Fibroblast of the aortic adventitia (primary cell): ENCODE data around the gene CEBPA. TPM values are rescaled to one million over a fixed set of nuclear protein-coding genes. Genes with fewer than 3 reads are reported as not detected.
A peak's percentile ranks its signal among the peaks of the same experiment; 100 is the strongest.

Experiments
- DNase-seq: peaks from one replicate; pipeline ENCODE4 v3.0.0-alpha.2; 2010; ENCODE audit warnings: low read depth
- H3K4me3 ChIP-seq: 2 replicates; pipeline ENCODE4 v1.5.1; 2011; ENCODE audit warnings: low read depth, mild to moderate bottlenecking, control low read depth, low read length, moderate library complexity
- CTCF ChIP-seq: IDR thresholded peaks from 2 replicates; pipeline ENCODE4 v1.5.1; 2011; ENCODE audit warnings: mild to moderate bottlenecking, low read length, control low read depth, inconsistent platforms; ENCODE audit not compliant: insufficient read depth
- total RNA-seq: library from RNA; depleted of rRNA; stranded (reverse); fragments of >200 nt; gene quantifications from 2 replicates; pipeline ENCODE4 v1.2.3, GENCODE V29; 2012; ENCODE audit warnings: low replicate concordance

Gene CEBPA
- total RNA-seq, result 0.18 TPM in 1 of 2 replicates, not detected in the other

DNA sequence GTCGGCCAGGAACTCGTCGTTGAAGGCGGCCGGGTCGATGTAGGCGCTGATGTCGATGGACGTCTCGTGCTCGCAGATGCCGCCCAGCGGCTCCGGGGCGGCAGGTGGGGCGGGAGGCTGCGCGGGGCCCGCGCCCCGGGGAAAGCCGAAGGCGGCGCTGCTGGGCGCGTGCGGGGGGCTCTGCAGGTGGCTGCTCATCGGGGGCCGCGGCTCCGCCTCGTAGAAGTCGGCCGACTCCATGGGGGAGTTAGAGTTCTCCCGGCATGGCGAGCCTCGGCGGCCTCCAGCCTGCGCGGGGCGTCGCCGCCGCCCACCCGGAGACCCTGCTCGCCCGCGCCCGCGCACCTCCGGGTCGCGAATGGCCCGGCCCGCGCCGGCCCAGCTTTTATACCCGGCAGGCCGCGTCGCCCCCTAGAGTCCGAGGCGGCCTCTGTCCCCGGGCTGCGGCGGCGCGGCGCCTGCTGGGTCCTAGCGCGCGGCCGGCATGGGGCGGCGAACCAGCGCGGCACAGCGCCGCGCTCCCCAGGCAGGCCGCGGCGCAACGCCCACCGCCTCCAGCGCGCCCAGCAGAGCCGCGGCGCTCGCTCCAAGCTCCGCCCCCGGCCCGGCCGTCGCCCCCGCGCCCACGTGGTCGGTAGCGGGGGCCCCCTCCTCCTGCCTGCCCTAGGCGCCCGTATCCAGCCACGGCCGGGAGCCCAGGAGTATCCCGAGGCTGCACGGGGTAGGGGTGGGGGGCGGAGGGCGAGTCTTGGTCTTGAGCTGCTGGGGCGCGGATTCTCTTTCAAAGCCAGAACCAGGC, at the start of gene CEBPA:
Gene CEBPA, minus strand, starts transcription at position 360 of the 799 bp plus-strand sequence. Its CDS starts 120 bp downstream, at position 240.
- peak; percentile 65 for DNase-seq
- TF ChIP-seq CTCF, result peak; percentile 51

DNA sequence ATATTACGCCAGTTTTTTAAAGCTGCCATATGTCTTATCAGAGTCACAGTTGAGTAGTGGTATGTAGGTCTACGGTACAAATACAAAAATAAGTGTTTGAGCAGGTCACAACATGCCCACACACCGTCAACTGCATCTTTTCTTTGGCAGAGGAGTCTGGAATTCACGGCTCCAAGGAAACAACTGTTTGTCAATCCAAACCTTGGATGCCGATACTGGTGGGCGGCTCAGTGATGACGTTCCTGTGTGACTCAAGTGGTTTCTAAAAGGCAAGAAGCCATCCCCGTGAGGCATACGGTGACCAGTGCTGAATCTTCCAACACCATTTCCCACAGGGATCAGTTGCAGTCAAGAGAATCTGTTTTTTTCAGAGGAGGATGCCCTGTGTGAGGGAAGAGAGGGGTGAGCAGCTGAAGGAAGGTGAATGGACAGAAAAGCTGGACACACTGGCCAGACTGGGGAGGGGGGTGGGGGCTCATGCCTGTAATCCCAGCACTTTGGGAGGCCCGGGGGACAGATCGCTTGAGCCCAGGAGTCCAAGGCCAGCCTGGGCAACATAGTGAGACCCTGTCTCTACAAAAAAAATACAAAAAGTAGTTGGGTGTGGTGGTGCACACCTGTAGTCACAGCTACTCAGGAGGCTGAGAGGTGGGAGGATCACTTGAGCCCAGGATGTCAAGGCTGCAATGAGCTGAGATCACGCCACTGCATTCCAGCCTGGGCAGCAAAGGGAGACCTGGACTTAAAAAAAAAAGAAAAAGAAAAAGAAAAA, 48.4 kb upstream of the CEBPA start:
- no peak for TF ChIP-seq CTCF
- no peak overlapping the region for H3K4me3 ChIP-seq
- DNase-seq, result peak; percentile 82

More for the DNA sequence above, at the start of gene CEBPA:
- H3K4me3 ChIP-seq, result peak within 1 kb of the TSS; percentile 67

GRCh38 chr19:33349319-33350289, 47.3 kb upstream of the CEBPA start:
- no peak overlapping the region for H3K4me3 ChIP-seq
- no peak for DNase-seq
- TF ChIP-seq CTCF, result no peak

DNA sequence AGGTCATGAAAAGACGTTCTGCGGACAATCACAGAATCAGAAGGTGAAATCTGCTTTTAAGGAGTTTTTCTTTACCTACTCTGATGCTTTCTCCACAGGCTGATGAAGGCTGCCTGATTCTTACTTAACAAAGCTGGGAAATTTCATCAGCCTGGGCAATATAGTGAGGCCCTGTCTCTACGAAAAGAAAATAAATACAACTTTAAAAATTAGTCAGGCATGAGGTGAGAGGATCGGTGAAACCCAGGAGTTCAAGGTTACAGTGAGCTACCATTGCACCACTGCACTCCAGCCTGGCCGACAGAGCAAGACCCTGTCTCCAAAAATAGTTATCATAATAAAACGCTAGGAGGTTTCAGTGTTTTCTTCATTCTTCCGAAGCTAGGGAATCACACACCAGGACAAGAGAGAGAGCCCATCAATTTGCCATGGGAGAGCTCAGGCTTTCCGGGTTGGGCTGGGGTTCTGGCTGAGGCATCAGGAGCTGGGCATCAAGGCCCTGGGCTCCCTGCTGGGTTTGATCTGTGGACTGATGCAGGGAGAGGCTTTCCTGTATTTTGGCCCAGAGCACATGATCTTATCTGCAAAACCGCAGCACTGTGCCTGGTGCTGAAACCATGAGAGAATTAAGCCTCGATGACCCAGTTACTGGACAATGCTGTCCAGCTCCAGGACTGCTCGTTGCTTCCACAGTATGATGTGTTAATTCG, 46.1 kb upstream of the CEBPA start:
- DNase-seq, result peak; percentile 69
- no peak overlapping the region for H3K4me3 ChIP-seq
- no peak for TF ChIP-seq CTCF

DNA sequence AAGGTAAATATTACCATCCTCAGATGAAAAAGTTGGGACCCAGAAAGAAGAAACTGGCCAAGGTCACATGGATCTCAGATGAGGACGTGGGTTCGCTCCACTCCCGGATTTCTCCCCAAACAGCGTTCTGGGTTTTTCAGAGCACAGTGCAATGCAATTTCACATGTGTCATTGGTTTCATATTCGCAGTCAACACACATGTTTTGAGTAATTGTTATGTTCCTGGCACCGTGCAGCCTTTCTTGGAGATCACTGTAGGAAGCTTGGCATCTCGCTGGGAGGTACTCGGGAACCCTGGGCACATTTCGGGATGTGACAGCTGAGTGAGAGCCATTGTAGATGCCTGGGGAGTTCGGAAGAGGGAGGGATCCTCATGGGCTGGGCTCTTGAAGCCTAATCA, 45.0 kb upstream of the CEBPA start:
- TF ChIP-seq CTCF, result no peak
- no peak for DNase-seq
- H3K4me3 ChIP-seq, result no peak overlapping the region

GRCh38 chr19:33346665-33347064, 44.3 kb upstream of the CEBPA start:
- DNase-seq, result no peak
- TF ChIP-seq CTCF, result no peak
- H3K4me3 ChIP-seq, result no peak overlapping the region
